ENCODE measurements around the gene TSPAN18.

The TSPAN18 gene

GRCh38 chr11:44761551-44761961 lies 34.8 kb downstream of the TSPAN18 start:
- no peak for DNase-seq

- no peak for DNase-seq
Measured at GRCh38 chr11:44763121-44763820, 36.5 kb downstream of the TSPAN18 start.

GRCh38 chr11:44764583-44764982 lies 37.8 kb downstream of the TSPAN18 start:
- DNase-seq, result no peak

- no peak for DNase-seq
Measured at GRCh38 chr11:44765026-44765595, 38.3 kb downstream of the TSPAN18 start.

GRCh38 chr11:44765676-44766075 lies 38.9 kb downstream of the TSPAN18 start:
- no peak for DNase-seq

GRCh38 chr11:44766112-44766971 lies 39.6 kb downstream of the TSPAN18 start:
- DNase-seq, result no peak

GRCh38 chr11:44766972-44767278 lies 40.2 kb downstream of the TSPAN18 start:
- DNase-seq, result no peak

GRCh38 chr11:44767421-44767820 lies 40.7 kb downstream of the TSPAN18 start:
- DNase-seq, result no peak

GRCh38 chr11:44770401-44770800 lies 43.6 kb downstream of the TSPAN18 start:
- no peak for DNase-seq

- no peak for DNase-seq
Measured at GRCh38 chr11:44771252-44771734, 44.5 kb downstream of the TSPAN18 start.

GRCh38 chr11:44771841-44772240 lies 45.1 kb downstream of the TSPAN18 start:
- DNase-seq, result no peak

GRCh38 chr11:44773351-44773965 lies 46.7 kb downstream of the TSPAN18 start:
- no peak for DNase-seq

- no peak for DNase-seq
Measured at GRCh38 chr11:44774108-44774507, 47.3 kb downstream of the TSPAN18 start.

GRCh38 chr11:44774731-44775130 lies 48.0 kb downstream of the TSPAN18 start:
- DNase-seq, result no peak

GRCh38 chr11:44775366-44775984 lies 48.7 kb downstream of the TSPAN18 start:
- peak; percentile 59 for DNase-seq

- DNase-seq, result no peak
Measured at GRCh38 chr11:44775985-44776446, 49.3 kb downstream of the TSPAN18 start.

- no peak for DNase-seq
Measured at GRCh38 chr11:44776551-44777208, 49.9 kb downstream of the TSPAN18 start.

GRCh38 chr11:44777209-44778194 lies 50.7 kb downstream of the TSPAN18 start:
- DNase-seq, result no peak

- no peak for DNase-seq
Measured at GRCh38 chr11:44778195-44779100, 51.7 kb downstream of the TSPAN18 start.

Data from activated CD8-positive, alpha-beta memory T cell treated with anti-CD3 and anti-CD28 coated beads, Interleukin-2, amount 50 U/mL, for 4 hours (primary cell).